Activated CD4-positive, alpha-beta T cell treated with anti-CD3 and anti-CD28 coated beads for 24 hours (primary cell): ENCODE measurements around the gene NAE1.

Source experiments
- DNase-seq, 2 donors: peaks; one replicate each; pipeline ENCODE4 v3.0.0-alpha.2; 2020; ENCODE audit warnings: low read depth in 2 of 2

NAE1 gene

GRCh38 chr16:66850115-66850815, 19.5 kb upstream of the NAE1 start:
- no peak for DNase-seq

- DNase-seq, result no peak
These were observed 18.8 kb upstream of the NAE1 start for GRCh38 chr16:66849549-66849948.

- no peak for DNase-seq
These were observed 18.2 kb upstream of the NAE1 start for GRCh38 chr16:66849021-66849420.

DNA sequence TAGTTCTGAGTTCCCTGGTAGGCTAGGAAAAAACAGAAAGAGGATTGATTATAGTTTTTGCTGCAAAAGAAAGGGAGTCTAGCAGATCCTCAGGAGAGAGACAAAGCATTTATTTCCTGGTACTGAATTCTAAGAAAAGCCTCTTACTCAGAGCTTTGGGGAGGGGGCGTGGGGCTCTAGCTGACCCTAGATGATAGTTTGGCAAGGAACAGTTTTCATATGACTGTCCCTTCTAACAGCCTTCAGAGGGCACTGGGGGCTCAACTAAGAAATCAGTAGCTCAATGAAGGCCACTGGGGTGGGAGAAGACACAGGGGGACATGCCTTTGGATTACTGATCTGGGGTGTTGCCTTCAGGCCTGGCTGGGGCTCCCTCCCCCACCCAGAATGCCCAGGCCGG, 17.4 kb upstream of the NAE1 start:
- DNase-seq, result no peak

GRCh38 chr16:66847533-66848067, 16.8 kb upstream of the NAE1 start:
- no peak for DNase-seq

DNA sequence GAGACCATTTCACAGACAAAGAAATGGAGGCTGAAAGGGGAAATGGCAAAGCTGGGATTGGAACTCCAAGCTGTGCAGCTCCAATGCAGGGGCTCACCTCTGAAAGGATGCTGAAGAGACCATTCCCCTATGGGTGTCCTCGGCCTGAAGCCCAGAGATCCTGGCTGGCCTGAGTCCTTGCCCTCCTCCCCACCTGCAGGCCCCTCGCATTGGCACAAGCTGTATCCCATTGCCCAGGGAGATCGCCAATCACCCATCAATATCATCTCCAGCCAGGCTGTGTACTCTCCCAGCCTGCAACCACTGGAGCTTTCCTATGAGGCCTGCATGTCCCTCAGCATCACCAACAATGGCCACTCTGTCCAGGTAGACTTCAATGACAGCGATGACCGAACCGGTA, 16.1 kb upstream of the NAE1 start:
- no peak for DNase-seq

GRCh38 chr16:66846266-66846665, 15.5 kb upstream of the NAE1 start:
- DNase-seq, result no peak

- DNase-seq, result no peak
These were observed 15.0 kb upstream of the NAE1 start for GRCh38 chr16:66845791-66846221.

- no peak for DNase-seq
These were observed 14.3 kb upstream of the NAE1 start for GRCh38 chr16:66845080-66845410.

- DNase-seq, result no peak
These were observed 13.7 kb upstream of the NAE1 start, which contains the start of gene CA7 for GRCh38 chr16:66844342-66845079. Gene CA7 (plus strand): TSS chr16:66844414. CDS start chr16:66844488, 74 bp downstream.

DNA sequence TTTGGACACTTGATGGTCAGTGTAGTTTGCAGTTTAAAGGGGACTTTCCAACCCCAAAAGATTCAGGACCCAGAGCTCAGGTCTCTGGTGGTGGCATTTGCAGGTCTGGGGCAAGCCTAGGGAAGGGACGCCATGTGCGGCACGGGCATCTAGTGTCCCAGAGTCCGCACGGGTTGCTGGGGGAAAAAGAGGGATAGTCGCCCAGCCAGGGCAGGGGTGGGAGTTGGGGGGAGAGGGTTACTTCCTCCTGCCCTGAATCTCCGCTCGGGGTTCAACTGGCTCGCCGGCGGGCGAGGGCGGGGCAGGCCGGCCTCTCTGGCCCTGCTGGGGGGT, 13.2 kb upstream of the NAE1 start:
- DNase-seq, result no peak

DNA sequence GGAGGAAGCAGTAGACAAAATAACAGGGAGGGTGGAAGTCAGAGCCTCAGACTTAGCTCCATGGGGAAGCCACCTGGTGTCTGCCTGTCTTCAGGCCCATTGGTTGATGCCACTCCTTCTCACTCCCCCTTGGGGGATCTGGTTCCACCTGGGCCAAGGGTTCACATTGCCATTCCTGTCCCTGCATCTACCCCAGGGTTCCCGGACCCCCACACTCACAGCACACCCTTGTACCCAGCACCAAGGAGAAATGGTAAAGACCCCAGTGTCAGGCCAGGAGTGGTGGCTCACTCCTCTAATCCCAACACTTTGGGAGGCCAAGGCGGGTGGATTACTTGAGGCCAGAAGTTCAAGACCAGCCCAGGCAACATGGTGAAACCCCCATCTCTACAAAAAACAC, 12.4 kb upstream of the NAE1 start:
- DNase-seq, result no peak

DNA sequence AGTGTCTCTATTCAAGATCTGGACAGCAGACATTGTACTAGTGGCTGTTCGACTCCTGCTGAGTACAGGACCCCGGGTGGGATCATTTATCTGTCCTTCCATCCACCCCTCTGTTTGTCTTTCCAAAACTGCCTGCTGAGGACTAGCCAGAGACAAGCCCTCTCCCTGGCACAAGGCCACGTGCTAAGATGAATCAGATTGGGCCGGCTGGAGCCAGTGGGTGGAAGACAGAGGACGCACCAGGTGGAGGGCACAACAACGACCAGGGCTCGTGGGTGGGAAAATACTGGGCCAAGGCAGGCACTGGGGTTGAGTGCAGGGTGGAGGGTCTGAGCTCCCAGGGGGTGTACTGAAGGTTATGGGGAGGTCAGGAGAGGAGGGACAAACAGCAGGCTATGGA, 12.0 kb upstream of the NAE1 start:
- no peak for DNase-seq

- no peak for DNase-seq
These were observed 10.6 kb upstream of the NAE1 start for GRCh38 chr16:66841366-66841765.

GRCh38 chr16:66840883-66841282, 10.1 kb upstream of the NAE1 start:
- DNase-seq, result no peak

DNA sequence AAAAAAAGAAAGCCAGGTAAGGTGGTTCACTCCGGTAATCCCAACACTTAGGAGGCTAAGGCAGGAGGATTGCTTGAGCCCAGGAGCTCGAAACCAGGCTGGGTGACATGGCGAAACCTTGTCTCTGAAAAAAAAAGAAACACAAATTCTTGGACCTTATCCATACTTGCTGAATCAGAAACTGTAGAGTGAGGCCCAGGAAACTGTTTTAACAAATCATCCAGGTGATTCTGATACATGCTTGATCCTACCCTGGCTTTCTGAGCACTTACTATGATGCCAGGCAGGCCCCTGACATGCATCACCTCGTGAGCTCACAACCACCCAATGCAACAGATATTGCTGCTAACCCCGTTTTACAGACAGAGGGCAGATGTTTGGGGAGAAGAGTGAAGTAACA, 4.0 kb upstream of the NAE1 start:
- DNase-seq, result no peak

- DNase-seq, result no peak
These were observed 2.0 kb upstream of the NAE1 start for GRCh38 chr16:66832661-66833305.

DNA sequence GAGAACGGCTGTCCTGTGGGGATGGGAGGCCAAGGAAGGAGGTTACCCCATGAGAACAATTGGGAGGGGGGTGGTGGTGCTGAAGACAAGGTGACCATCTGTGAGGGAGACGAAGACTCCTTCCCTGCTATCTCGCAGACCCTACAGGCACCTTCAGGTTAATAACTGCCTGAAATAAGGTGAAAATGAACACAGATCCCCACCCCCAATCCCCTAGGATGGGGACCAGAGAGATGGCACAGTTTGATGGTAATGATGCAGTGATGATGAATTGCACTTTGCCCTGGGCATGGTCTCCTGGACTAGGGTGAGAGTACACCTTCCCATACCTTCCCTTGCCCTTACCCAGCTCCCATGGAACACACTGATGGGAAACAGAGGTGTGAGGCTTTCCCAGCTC, 1.4 kb upstream of the NAE1 start:
- DNase-seq, result no peak

- no peak for DNase-seq
These were observed 6.8 kb downstream of the NAE1 start for GRCh38 chr16:66824006-66824405.

DNA sequence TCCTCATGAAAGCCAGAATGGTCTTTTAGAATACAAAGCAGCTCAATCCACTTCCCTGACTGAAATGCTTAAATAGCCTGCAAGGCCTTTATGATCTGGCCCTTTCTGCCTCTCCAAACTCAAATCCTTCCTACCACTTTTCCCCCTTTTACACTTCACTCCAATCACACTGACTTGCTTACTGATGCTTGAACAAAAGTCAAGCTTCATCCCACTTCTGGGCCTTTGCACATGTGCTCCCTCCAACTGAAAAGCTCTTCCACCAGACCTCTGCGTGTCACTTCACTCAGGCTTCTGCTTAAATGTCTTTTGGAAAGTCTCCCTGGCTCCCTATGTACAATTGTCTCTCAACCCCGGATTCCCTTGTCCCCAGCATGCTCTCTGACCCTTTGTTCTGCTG, 16.0 kb downstream of the NAE1 start:
- DNase-seq, result no peak

GRCh38 chr16:66811043-66811442, 19.7 kb downstream of the NAE1 start:
- DNase-seq, result no peak

GRCh38 chr16:66810391-66810790, 20.4 kb downstream of the NAE1 start:
- DNase-seq, result no peak

DNA sequence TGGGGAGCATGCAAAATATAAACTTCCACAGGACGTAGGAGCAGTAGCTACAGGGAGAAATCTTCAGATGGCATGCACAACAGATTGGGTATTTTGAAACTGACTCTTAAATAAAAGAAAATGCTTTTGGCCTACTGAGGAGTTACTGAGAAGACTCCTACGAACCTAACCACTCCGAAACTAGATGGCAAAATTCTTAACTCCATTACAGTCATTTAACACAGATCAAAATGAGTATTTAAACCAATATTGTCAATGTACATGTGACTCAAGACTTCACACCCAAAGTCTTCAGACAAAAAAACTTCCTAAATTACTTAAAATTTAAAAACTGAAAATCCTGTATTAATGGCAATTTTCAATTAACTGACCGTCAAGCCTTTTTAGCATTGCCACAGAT, 21.0 kb downstream of the NAE1 start:
- DNase-seq, result no peak
